ENCODE measurements around the gene ZNG1F. TPM values are rescaled to one million over a fixed set of nuclear protein-coding genes. Genes with fewer than 3 reads are reported as not detected.
"Not testable (repeated sequence)": the region's sequence is repeated elsewhere in the genome, so short reads cannot be mapped to it uniquely, and the experiment has no call there.

Gene ZNG1F
- total RNA-seq, 1 donor from 2014 or later = 14.2 TPM

GRCh38 chr9:41126746-41127446 is 62.2 kb downstream of the ZNG1F start:
- peaks cover 34% of the 10 kb centered on the region for H3K27me3 ChIP-seq
- not testable (repeated sequence) for H3K4me2 ChIP-seq; H3K4me1 Mint-ChIP-seq; H3K4me3 ChIP-seq; H4K20me1 ChIP-seq (ENCODE audit: low read depth); H3K9ac ChIP-seq; H3K27ac Mint-ChIP-seq; H3K36me3 Mint-ChIP-seq; H3F3A ChIP-seq (ENCODE audit: low read depth); H3K9me3 ChIP-seq (ENCODE audit: low read depth); H3K79me2 ChIP-seq (ENCODE audit: low read depth); H3K36me3 ChIP-seq; H3K27ac ChIP-seq; H3K9me3 Mint-ChIP-seq; H3K27me3 Mint-ChIP-seq (ENCODE audit: insufficient read depth, low read depth); H3K4me1 ChIP-seq; H2AFZ ChIP-seq (replicated peaks); DNase-seq (ENCODE audit: low spot score)
- H3K4me3 Mint-ChIP-seq = peak overlapping the region; percentile 59
- TF ChIP-seq EZH2phosphoT487 (IDR thresholded peaks at IDR 0.05) (peak; percentile 53), EZH2 (IDR thresholded peaks at IDR 0.05) (peak; percentile 81)

- not testable (repeated sequence) for H3K27me3 Mint-ChIP-seq (ENCODE audit: insufficient read depth, low read depth)
These were observed 63.2 kb downstream of the ZNG1F start for GRCh38 chr9:41125936-41126335.

GRCh38 chr9:41125109-41125658 is 63.9 kb downstream of the ZNG1F start:
- not testable (repeated sequence) for H3K4me2 ChIP-seq; H3F3A ChIP-seq (ENCODE audit: low read depth); H2AFZ ChIP-seq (replicated peaks); H3K9ac ChIP-seq; DNase-seq (ENCODE audit: low spot score); H3K4me1 ChIP-seq; H3K9me3 ChIP-seq (ENCODE audit: low read depth); H3K79me2 ChIP-seq (ENCODE audit: low read depth); H3K27ac Mint-ChIP-seq; H3K4me3 ChIP-seq; H3K27me3 Mint-ChIP-seq (ENCODE audit: insufficient read depth, low read depth); H3K27ac ChIP-seq; H3K9me3 Mint-ChIP-seq; H4K20me1 ChIP-seq (ENCODE audit: low read depth); H3K36me3 Mint-ChIP-seq; H3K36me3 ChIP-seq; H3K4me3 Mint-ChIP-seq; H3K4me1 Mint-ChIP-seq
- TF ChIP-seq EZH2phosphoT487 (IDR thresholded peaks at IDR 0.05) (peak; percentile 27), EZH2 (IDR thresholded peaks at IDR 0.05) (peak; percentile 56)
- H3K27me3 ChIP-seq = peaks cover 45% of the 10 kb centered on the region

More at GRCh38 chr9:41125936-41126335, 63.2 kb downstream of the ZNG1F start:
- H3K4me3 ChIP-seq; H3K4me3 Mint-ChIP-seq; DNase-seq (ENCODE audit: low spot score); H3K27ac ChIP-seq; H3K9me3 Mint-ChIP-seq; H3K79me2 ChIP-seq (ENCODE audit: low read depth); H4K20me1 ChIP-seq (ENCODE audit: low read depth); H3K4me2 ChIP-seq; H3K36me3 Mint-ChIP-seq; H3K9ac ChIP-seq; H3K27ac Mint-ChIP-seq; H3F3A ChIP-seq (ENCODE audit: low read depth); H3K36me3 ChIP-seq; H3K4me1 Mint-ChIP-seq; H2AFZ ChIP-seq (replicated peaks); H3K4me1 ChIP-seq; H3K9me3 ChIP-seq (ENCODE audit: low read depth): not testable (repeated sequence)
- peaks cover 38% of the 10 kb centered on the region for H3K27me3 ChIP-seq
- TF ChIP-seq EZH2 (IDR thresholded peaks at IDR 0.05) = peak; percentile 60
- peak; percentile 12 for TF ChIP-seq EZH2phosphoT487 (IDR thresholded peaks at IDR 0.05)

GRCh38 chr9:41124250-41125108 is 64.6 kb downstream of the ZNG1F start:
- peaks cover 46% of the 10 kb centered on the region for H3K27me3 ChIP-seq
- not testable (repeated sequence) for H3K9ac ChIP-seq; DNase-seq (ENCODE audit: low spot score); H3K27ac Mint-ChIP-seq; H3K79me2 ChIP-seq (ENCODE audit: low read depth); H3K9me3 Mint-ChIP-seq; H3K36me3 ChIP-seq; H3K9me3 ChIP-seq (ENCODE audit: low read depth); H3K4me1 Mint-ChIP-seq; H3K27ac ChIP-seq; H2AFZ ChIP-seq (replicated peaks); H3K27me3 Mint-ChIP-seq (ENCODE audit: insufficient read depth, low read depth); H3K4me2 ChIP-seq; H3F3A ChIP-seq (ENCODE audit: low read depth); H3K4me3 Mint-ChIP-seq; H4K20me1 ChIP-seq (ENCODE audit: low read depth); H3K4me3 ChIP-seq; H3K4me1 ChIP-seq; H3K36me3 Mint-ChIP-seq
- TF ChIP-seq EZH2phosphoT487 (IDR thresholded peaks at IDR 0.05) (peak; percentile 75), EZH2 (IDR thresholded peaks at IDR 0.05) (peak; percentile 87)

GRCh38 chr9:41123812-41124211 is 65.3 kb downstream of the ZNG1F start:
- not testable (repeated sequence) for H3K9me3 Mint-ChIP-seq; H3K36me3 Mint-ChIP-seq; H3K9me3 ChIP-seq (ENCODE audit: low read depth); H2AFZ ChIP-seq (replicated peaks); H3K4me3 Mint-ChIP-seq; H3K27ac ChIP-seq; DNase-seq (ENCODE audit: low spot score); H3K36me3 ChIP-seq; H3F3A ChIP-seq (ENCODE audit: low read depth); H3K27ac Mint-ChIP-seq; H3K4me3 ChIP-seq; H3K4me1 ChIP-seq; H3K9ac ChIP-seq; H3K4me1 Mint-ChIP-seq; H3K4me2 ChIP-seq; H3K27me3 Mint-ChIP-seq (ENCODE audit: insufficient read depth, low read depth); H4K20me1 ChIP-seq (ENCODE audit: low read depth); H3K79me2 ChIP-seq (ENCODE audit: low read depth)
- peak; percentile 27 for TF ChIP-seq EZH2 (IDR thresholded peaks at IDR 0.05)
- peaks cover 50% of the 10 kb centered on the region for H3K27me3 ChIP-seq
